ENCODE measurements around the gene S100P. TPM values are rescaled to one million over a fixed set of nuclear protein-coding genes. Genes with fewer than 3 reads are reported as not detected.

The S100P gene
- total and polyA plus RNA-seq, 4 donors, result 0.42 to 3.1 (median 2.3) TPM

- WGBS, result 83% methylated on average over 24 of the region's 24 CpGs
These were observed 5.5 kb upstream of the S100P start for GRCh38 chr4:6687947-6688878.

More at GRCh38 chr4:6687947-6688878, 5.5 kb upstream of the S100P start:
- Histone ChIP-seq H3K27me3 (ENCODE audit: control insufficient read depth in 4 of 4, insufficient read depth in 4 of 4, low read length in 3 of 4) (no peaks in the 10 kb centered on the region), H3K27ac (ENCODE audit: low read depth in 1 of 2, low read length in 2 of 2) (no peak overlapping the region), H3K9ac (ENCODE audit: low read depth in 1 of 2, low read length in 2 of 2) (no peak overlapping the region), H3K9me3 (ENCODE audit: control insufficient read depth in 4 of 4, low read length in 3 of 4) (no peaks in the 10 kb centered on the region), H3K36me3 (ENCODE audit: control insufficient read depth in 4 of 4, insufficient read depth in 3 of 4, low read depth in 1 of 4, low read length in 3 of 4) (no peaks in the 10 kb centered on the region), H3K4me3 (ENCODE audit: low read depth in 1 of 3, low read length in 3 of 3) (no peak overlapping the region), H3K4me1 (ENCODE audit: control insufficient read depth in 4 of 4, insufficient read depth in 4 of 4, low read length in 3 of 4) (peaks cover 11 to 25% (median 19%) of the 10 kb centered on the region in 4 donors)
- DNase-seq (ENCODE audit: low spot score), result no peak
- TF ChIP-seq RAD21 (IDR thresholded peaks at IDR 0.05) (no peak), JUND (IDR thresholded peaks at IDR 0.05) (no peak), SP1 (IDR thresholded peaks at IDR 0.05) (no peak), TAF1 (conservative IDR thresholded peaks at IDR 0.05) (no peak), MAX (IDR thresholded peaks at IDR 0.05) (no peak), HNF4G (IDR thresholded peaks at IDR 0.05) (no peak), HNF4A (conservative IDR thresholded peaks at IDR 0.05) (no peak), REST (IDR thresholded peaks at IDR 0.05) (no peak), GABPA (IDR thresholded peaks at IDR 0.05 in 1 of 2, conservative IDR thresholded peaks at IDR 0.05 in 1 of 2) (no peak), RXRA (IDR thresholded peaks at IDR 0.05) (no peak), FOXA1 (IDR thresholded peaks at IDR 0.05) (no peak), YY1 (IDR thresholded peaks at IDR 0.05) (no peak), NR2F2 (IDR thresholded peaks at IDR 0.05) (no peak)
- TF ChIP-seq, protein P1, sequence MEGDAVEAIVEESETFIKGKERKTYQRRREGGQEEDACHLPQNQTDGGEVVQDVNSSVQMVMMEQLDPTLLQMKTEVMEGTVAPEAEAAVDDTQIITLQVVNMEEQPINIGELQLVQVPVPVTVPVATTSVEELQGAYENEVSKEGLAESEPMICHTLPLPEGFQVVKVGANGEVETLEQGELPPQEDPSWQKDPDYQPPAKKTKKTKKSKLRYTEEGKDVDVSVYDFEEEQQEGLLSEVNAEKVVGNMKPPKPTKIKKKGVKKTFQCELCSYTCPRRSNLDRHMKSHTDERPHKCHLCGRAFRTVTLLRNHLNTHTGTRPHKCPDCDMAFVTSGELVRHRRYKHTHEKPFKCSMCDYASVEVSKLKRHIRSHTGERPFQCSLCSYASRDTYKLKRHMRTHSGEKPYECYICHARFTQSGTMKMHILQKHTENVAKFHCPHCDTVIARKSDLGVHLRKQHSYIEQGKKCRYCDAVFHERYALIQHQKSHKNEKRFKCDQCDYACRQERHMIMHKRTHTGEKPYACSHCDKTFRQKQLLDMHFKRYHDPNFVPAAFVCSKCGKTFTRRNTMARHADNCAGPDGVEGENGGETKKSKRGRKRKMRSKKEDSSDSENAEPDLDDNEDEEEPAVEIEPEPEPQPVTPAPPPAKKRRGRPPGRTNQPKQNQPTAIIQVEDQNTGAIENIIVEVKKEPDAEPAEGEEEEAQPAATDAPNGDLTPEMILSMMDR (IDR thresholded peaks at IDR 0.05; ENCODE audit: low read depth, low read length, missing input control), result no peak
- TF ChIP-seq, protein P2, sequence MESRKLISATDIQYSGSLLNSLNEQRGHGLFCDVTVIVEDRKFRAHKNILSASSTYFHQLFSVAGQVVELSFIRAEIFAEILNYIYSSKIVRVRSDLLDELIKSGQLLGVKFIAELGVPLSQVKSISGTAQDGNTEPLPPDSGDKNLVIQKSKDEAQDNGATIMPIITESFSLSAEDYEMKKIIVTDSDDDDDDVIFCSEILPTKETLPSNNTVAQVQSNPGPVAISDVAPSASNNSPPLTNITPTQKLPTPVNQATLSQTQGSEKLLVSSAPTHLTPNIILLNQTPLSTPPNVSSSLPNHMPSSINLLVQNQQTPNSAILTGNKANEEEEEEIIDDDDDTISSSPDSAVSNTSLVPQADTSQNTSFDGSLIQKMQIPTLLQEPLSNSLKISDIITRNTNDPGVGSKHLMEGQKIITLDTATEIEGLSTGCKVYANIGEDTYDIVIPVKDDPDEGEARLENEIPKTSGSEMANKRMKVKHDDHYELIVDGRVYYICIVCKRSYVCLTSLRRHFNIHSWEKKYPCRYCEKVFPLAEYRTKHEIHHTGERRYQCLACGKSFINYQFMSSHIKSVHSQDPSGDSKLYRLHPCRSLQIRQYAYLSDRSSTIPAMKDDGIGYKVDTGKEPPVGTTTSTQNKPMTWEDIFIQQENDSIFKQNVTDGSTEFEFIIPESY (IDR thresholded peaks at IDR 0.05), result no peak

Measured in liver (tissue), 9 donors.